ENCODE results near the gene ERBB3.

DNA sequence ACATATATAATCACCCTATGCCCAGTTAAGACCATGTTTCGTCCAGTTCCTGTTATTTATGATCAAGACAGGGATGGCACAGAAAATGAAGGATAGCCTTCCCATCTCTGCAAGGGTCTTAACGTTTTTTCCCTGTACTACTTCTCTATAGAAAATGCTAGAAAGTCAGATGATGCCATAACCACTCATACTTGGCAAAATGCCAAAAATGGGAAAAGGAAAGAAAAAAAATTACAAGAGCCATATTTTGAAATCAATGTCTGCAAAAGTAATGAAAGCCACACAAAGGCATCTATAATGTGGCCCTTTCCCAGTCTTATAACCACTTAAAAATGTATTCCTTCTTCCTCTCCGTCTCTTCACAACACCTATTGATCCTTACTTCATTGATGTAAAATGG, 70.6 kb downstream of the ERBB3 start:
- TF ChIP-seq, protein P1, sequence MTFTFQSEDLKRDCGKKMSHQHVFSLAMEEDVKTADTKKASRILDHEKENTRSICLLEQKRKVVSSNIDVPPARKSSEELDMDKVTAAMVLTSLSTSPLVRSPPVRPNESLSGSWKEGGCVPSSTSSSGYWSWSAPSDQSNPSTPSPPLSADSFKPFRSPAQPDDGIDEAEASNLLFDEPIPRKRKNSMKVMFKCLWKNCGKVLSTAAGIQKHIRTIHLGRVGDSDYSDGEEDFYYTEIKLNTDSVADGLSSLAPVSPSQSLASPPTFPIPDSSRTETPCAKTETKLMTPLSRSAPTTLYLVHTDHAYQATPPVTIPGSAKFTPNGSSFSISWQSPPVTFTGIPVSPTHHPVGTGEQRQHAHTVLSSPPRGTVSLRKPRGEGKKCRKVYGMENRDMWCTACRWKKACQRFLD (tag by site-specific recombination; IDR thresholded peaks at IDR 0.05): no peak
- TF ChIP-seq ZNF10 (tag by site-specific recombination; IDR thresholded peaks at IDR 0.05): no peak

Data from HEK293 (cell line).